HL-60/S4 treated with retinoic acid at 250 ng/mL for 4 days and 3 days (cell line): ENCODE results near the gene RANBP3L.
"Not testable (repeated sequence)": the region's sequence is repeated elsewhere in the genome, so short reads cannot be mapped to it uniquely, and the experiment has no call there.

Experiments
- in situ Hi-C: fragments of 300-500 bp; cut with MboI; formaldehyde crosslinking; loops from 2 replicates; pipeline ENCODE4 v1.7.0; 2022; ENCODE audit warnings: low sequenced_read_pairs

The RANBP3L gene, protein sequence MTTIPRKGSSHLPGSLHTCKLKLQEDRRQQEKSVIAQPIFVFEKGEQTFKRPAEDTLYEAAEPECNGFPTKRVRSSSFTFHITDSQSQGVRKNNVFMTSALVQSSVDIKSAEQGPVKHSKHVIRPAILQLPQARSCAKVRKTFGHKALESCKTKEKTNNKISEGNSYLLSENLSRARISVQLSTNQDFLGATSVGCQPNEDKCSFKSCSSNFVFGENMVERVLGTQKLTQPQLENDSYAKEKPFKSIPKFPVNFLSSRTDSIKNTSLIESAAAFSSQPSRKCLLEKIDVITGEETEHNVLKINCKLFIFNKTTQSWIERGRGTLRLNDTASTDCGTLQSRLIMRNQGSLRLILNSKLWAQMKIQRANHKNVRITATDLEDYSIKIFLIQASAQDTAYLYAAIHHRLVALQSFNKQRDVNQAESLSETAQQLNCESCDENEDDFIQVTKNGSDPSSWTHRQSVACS

GRCh38 chr5:36301858-36302603, at the start of gene RANBP3L:
RANBP3L (minus strand) TSS chr5:36301902; CDS start chr5:36301416, 486 bp downstream.
- in situ Hi-C loops: no loop called here

- in situ Hi-C loops: no loop called here
Observed at GRCh38 chr5:36346896-36347690, 45.4 kb upstream of the RANBP3L start.

DNA sequence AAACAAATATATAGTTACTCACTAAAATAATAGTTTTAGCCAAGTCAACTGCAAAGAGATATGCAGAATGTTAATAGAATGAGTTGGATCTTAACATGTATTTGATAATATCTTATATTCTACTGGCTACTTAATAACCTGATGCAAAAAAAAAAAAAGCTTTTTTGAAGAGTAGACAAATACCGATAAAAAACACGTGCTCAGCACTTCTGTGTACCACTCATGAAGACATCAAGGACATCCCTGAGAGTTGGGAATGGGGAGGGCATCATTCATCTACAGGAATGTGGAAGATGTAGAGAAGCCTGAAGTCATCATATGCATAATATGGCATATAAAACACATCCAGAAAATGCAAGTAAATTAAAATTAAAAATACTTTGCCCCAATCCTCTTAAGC, 43.2 kb upstream of the RANBP3L start:
- in situ Hi-C loops: no loop called here

- in situ Hi-C loops: not testable (repeated sequence)
Observed at GRCh38 chr5:36341720-36342119, 40.0 kb upstream of the RANBP3L start.

GRCh38 chr5:36337597-36337996, 35.9 kb upstream of the RANBP3L start:
- in situ Hi-C loops: no loop called here

- in situ Hi-C loops: no loop called here
Observed at GRCh38 chr5:36334315-36334714, 32.6 kb upstream of the RANBP3L start.

DNA sequence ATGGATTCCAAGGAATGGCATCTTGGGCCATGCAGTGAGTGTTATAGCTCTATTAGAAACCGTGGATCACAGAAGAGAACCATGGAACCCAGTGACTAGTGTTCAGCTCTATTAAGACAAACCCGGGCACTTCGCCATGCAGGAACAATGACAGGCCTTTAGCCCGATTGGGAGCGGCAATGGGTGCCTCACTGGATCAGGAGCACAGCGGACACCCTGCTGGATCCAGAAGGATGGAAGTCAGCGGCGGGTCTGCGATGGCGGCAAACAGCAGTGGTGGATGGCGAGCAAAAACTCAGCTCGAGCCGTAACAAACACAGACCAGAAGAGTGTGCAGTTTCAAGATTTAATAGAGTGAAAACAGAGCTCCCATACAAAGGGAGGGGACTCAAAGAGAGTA, 31.0 kb upstream of the RANBP3L start:
- in situ Hi-C loops: not testable (repeated sequence)

DNA sequence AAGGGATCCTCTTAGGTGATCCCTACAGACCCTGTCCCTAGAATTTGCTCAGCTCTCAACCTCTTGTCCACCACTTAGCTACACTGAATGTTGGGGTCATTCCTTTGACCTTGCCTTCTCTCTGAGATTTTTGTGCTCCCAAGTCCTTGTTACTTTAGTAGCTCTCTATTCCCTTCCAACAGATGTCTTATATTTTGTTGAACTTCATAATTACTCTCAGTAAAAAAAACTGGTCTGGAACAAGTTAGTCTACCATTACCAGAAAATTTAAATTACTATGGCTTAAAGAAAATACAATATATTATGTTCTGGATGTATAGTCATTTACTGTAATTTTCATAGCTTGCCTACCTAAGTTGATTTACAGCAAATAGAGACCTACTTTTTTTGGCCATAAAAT, 23.5 kb upstream of the RANBP3L start:
- in situ Hi-C loops: no loop called here

GRCh38 chr5:36323926-36324781, 22.5 kb upstream of the RANBP3L start:
- in situ Hi-C loops: no loop called here

GRCh38 chr5:36312953-36313672, 11.4 kb upstream of the RANBP3L start:
- in situ Hi-C loops: no loop called here

GRCh38 chr5:36311956-36312355, 10.3 kb upstream of the RANBP3L start:
- in situ Hi-C loops: no loop called here

GRCh38 chr5:36310138-36310537, 8.4 kb upstream of the RANBP3L start:
- in situ Hi-C loops: no loop called here

GRCh38 chr5:36305571-36306326, 4.0 kb upstream of the RANBP3L start:
- in situ Hi-C loops: no loop called here

DNA sequence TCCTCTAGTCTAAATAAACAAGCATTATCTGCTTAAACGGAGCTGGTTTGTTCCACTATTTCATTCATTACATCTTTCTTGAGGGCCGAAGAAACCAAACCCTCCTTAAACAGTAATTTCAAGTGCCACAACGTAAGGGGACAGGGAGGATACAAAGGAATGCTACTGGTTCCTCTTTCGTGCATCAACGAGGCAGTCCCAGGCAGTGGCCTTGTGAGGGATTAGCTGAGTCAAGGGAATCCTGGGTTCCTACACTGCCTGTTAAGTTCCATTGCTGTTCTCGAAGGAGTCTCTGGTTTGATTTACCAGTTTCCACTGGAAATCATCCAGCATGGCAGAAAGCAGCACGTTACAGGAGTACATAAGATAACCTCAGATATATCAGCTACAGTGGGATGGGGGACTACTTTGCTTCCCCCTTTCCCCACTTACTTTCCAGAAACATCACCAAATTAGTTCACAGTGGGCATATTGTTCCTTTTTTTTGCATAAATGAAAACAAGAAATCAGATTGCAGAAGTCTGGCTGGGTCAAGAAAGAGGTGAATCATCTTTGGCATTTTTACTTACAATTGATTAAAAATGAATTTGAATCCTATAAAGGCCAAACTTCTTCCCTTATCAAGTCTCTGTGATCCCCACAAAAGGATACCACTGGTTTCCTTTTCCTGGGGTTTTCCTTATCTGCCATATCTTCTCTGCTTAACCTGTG, 2.5 kb upstream of the RANBP3L start:
- in situ Hi-C loops: no loop called here

GRCh38 chr5:36300927-36301540, 668 bp downstream of the RANBP3L start:
- in situ Hi-C loops: no loop called here

- in situ Hi-C loops: no loop called here
Observed at GRCh38 chr5:36300191-36300926, 1.3 kb downstream of the RANBP3L start.

DNA sequence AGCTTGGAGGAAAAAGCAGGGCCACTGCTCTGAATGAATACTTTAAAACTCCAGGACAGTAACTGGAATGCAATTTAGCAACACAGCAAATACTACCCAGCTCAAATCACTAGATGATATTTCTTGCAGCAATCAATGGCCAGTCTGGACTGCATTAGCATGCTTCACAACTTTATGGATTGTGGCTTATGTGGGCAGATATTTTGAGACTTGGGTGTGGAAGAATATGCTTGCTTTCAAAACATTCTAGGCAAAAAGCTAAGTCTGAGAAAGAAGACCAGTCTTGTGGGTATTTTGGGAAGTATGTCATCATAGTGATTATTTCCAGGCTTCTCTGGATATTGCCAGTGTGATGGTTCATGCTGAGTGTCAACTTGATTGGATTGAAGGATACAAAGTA, 3.1 kb downstream of the RANBP3L start:
- in situ Hi-C loops: loop anchor here (25.0 kb wide), 1 partner anchor 336 kb away; no protein-coding TSS in a partner anchor
